Endodermal cell (in vitro differentiated cells): ENCODE results near the gene HES6. TPM values are rescaled to one million over a fixed set of nuclear protein-coding genes. Genes with fewer than 3 reads are reported as not detected.

Experiments used
- DNase-seq: peaks from one replicate; pipeline ENCODE4 v3.0.0-alpha.2; 2017
- H3K27ac ChIP-seq: 2 replicates; pipeline ENCODE4 v1.5.1; 2013; ENCODE audit warnings: mild to moderate bottlenecking, low read depth, low read length, moderate library complexity
- H3K27me3 ChIP-seq: 2 replicates; pipeline ENCODE4 v1.6.1; 2013; ENCODE audit warnings: mild to moderate bottlenecking, low read length, moderate library complexity; ENCODE audit not compliant: insufficient read depth, control insufficient read depth, poor library complexity, severe bottlenecking
- H3K36me3 ChIP-seq: 2 replicates; pipeline ENCODE4 v1.7.0; 2013; ENCODE audit warnings: mild to moderate bottlenecking, low read length, moderate library complexity; ENCODE audit not compliant: control insufficient read depth, insufficient read depth
- H3K4me1 ChIP-seq: one replicate; pipeline ENCODE4 v1.7.0; 2013; ENCODE audit warnings: low read length; ENCODE audit not compliant: control insufficient read depth, insufficient read depth
- H3K4me3 ChIP-seq: 2 replicates; pipeline ENCODE4 v1.5.1; 2013; ENCODE audit warnings: mild to moderate bottlenecking, low read length, moderate library complexity
- H3K9ac ChIP-seq: 2 replicates; pipeline ENCODE4 v1.6.1; 2013; ENCODE audit warnings: mild to moderate bottlenecking, low read length, moderate library complexity; ENCODE audit not compliant: poor library complexity, severe bottlenecking; ENCODE audit errors: extremely low read depth
- H3K9me3 ChIP-seq: 2 replicates; pipeline ENCODE4 v1.6.1; 2013; ENCODE audit warnings: mild to moderate bottlenecking, low read length, moderate library complexity; ENCODE audit not compliant: control insufficient read depth
- H3K27ac Mint-ChIP-seq: 2 replicates; pipeline ENCODE4 v1.8.0; 2020; ENCODE audit warnings: mixed read lengths
- H3K27me3 Mint-ChIP-seq: 2 replicates; pipeline ENCODE4 v1.8.0; 2021; ENCODE audit warnings: mild to moderate bottlenecking, mixed read lengths; ENCODE audit not compliant: insufficient read depth
- H3K36me3 Mint-ChIP-seq: 2 replicates; pipeline ENCODE4 v1.8.0; 2020; ENCODE audit warnings: low read depth, mixed read lengths
- H3K4me1 Mint-ChIP-seq: 2 replicates; pipeline ENCODE4 v1.8.0; 2020; ENCODE audit warnings: mixed read lengths
- H3K4me3 Mint-ChIP-seq: 2 replicates; pipeline ENCODE4 v1.8.0; 2020; ENCODE audit warnings: mild to moderate bottlenecking, moderate library complexity, mixed read lengths
- H3K9me3 Mint-ChIP-seq: 2 replicates; pipeline ENCODE4 v1.8.0; 2020; ENCODE audit warnings: mild to moderate bottlenecking, mixed read lengths
- WGBS, 2 experiments: methylation state at CpG; one replicate each; pipeline versions ENCODE4 v1.1.5 to v1.1.7; 2013; ENCODE audit warnings: missing lambda C conversion rate in 2 of 2, mixed read lengths in 1 of 2; ENCODE audit not compliant: insufficient coverage in 1 of 2, insufficient read length in 1 of 2; 5-methylcytosine and 5-hydroxymethylcytosine counted together
- total RNA-seq, 2 donors: library from RNA; stranded (reverse); fragmentation: NEBNext Ultra II Directional in 1 of 2; extraction: Animal tissue kit (Norgen Biotek cat#: 25700) in 1 of 2; gene quantifications; 2 replicates in 1 of 2; 3 replicates in 1 of 2; pipeline ENCODE4 v1.2.1, GENCODE V29; 2021
- TF ChIP-seq, protein P1 (sequence below): fragments of 200-600 bp; sonication (generic); conservative IDR thresholded peaks from 2 replicates; pipeline ENCODE4 v1.5.0; 2021; ENCODE audit warnings: antibody characterized with exemption, mild to moderate bottlenecking

HES6 gene
- total RNA-seq, 2 donors from 2014 or later, result 17.8 to 26.3 TPM

- Mint-ChIP-seq H3K36me3 (peaks cover 76% of the 10 kb centered on the region), H3K27me3 (no peaks in the 10 kb centered on the region), H3K4me3 (no peak overlapping the region), H3K27ac (no peak overlapping the region), H3K4me1 (no peaks in the 10 kb centered on the region), H3K9me3 (no peaks in the 10 kb centered on the region)
- WGBS, 2 experiments, result 89 to 97% methylated on average over 2 of the region's 2 CpGs
- DNase-seq, result no peak
- Histone ChIP-seq H3K9ac (no peak overlapping the region), H3K27me3 (no peaks in the 10 kb centered on the region), H3K4me3 (no peak overlapping the region), H3K36me3 (peaks cover 84% of the 10 kb centered on the region), H3K9me3 (no peaks in the 10 kb centered on the region), H3K4me1 (no peaks in the 10 kb centered on the region), H3K27ac (no peak overlapping the region)
- TF ChIP-seq, protein P1, sequence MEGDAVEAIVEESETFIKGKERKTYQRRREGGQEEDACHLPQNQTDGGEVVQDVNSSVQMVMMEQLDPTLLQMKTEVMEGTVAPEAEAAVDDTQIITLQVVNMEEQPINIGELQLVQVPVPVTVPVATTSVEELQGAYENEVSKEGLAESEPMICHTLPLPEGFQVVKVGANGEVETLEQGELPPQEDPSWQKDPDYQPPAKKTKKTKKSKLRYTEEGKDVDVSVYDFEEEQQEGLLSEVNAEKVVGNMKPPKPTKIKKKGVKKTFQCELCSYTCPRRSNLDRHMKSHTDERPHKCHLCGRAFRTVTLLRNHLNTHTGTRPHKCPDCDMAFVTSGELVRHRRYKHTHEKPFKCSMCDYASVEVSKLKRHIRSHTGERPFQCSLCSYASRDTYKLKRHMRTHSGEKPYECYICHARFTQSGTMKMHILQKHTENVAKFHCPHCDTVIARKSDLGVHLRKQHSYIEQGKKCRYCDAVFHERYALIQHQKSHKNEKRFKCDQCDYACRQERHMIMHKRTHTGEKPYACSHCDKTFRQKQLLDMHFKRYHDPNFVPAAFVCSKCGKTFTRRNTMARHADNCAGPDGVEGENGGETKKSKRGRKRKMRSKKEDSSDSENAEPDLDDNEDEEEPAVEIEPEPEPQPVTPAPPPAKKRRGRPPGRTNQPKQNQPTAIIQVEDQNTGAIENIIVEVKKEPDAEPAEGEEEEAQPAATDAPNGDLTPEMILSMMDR, result no peak
Measured at GRCh38 chr2:238190445-238190844, 49.4 kb downstream of the HES6 start.

Other genes starting within 250 kb of the HES6 start
- gene SCLY, start 179.0 kb downstream of the HES6 start, total RNA-seq, result 10 to 100 TPM; 39.0 to 45.0 TPM
- gene ESPNL, start 139.7 kb downstream of the HES6 start, total RNA-seq, result under 1 TPM; 0.15 to 0.86 TPM
- gene KLHL30, start 101.4 kb downstream of the HES6 start, total RNA-seq, result not detected
- 1 to 10 TPM in 1 of 2 donors, under 1 TPM in 1; 0.48 to 1.6 TPM for gene ERFE, start 81.1 kb downstream of the HES6 start, total RNA-seq
- 10 to 100 TPM; 40.9 to 46.4 TPM for gene ILKAP, start 36.3 kb downstream of the HES6 start, total RNA-seq
- gene PER2, start 48.6 kb upstream of the HES6 start, total RNA-seq, result 10 to 100 TPM in 1 of 2 donors, 1 to 10 TPM in 1; 9.7 to 13.5 TPM
- 10 to 100 TPM; 21.9 to 28.3 TPM for gene TRAF3IP1, start 80.5 kb upstream of the HES6 start, total RNA-seq
- gene ASB1, start 186.9 kb upstream of the HES6 start, total RNA-seq, result 10 to 100 TPM; 39.0 to 39.6 TPM